Ishikawa (cell line): Measurements from ENCODE around the gene GIN1.
A peak's percentile ranks its signal among the peaks of the same experiment; 100 is the strongest.

Source experiments
- CEBPB ChIP-seq: IDR thresholded peaks from 2 replicates; pipeline ENCODE4 v1.6.1; 2012
- CREB1 ChIP-seq: IDR thresholded peaks from 2 replicates; pipeline ENCODE4 v1.6.1; 2012; ENCODE audit warnings: low read depth
- EGR1 ChIP-seq: IDR thresholded peaks from 2 replicates; pipeline ENCODE4 v1.6.1; 2012
- EP300 ChIP-seq: IDR thresholded peaks from 2 replicates; pipeline ENCODE4 v1.6.1; 2012; ENCODE audit warnings: borderline replicate concordance
- FOXM1 ChIP-seq: IDR thresholded peaks from 2 replicates; pipeline ENCODE4 v1.6.1; 2012; ENCODE audit warnings: low read depth, borderline replicate concordance
- NFIC ChIP-seq: IDR thresholded peaks from 2 replicates; pipeline ENCODE4 v1.6.1; 2012
- RAD21 ChIP-seq: IDR thresholded peaks from 2 replicates; pipeline ENCODE4 v1.6.1; 2012; ENCODE audit warnings: low read depth
- REST ChIP-seq: IDR thresholded peaks from 2 replicates; pipeline ENCODE4 v1.6.1; 2012; ENCODE audit warnings: low read depth, mild to moderate bottlenecking
- TAF1 ChIP-seq: IDR thresholded peaks from 2 replicates; pipeline ENCODE4 v1.6.1; 2012; ENCODE audit warnings: low read depth, mild to moderate bottlenecking
- TCF12 ChIP-seq: IDR thresholded peaks from 2 replicates; pipeline ENCODE4 v1.6.1; 2012; ENCODE audit warnings: low read depth
- TEAD4 ChIP-seq: IDR thresholded peaks from 2 replicates; pipeline ENCODE4 v1.6.1; 2012
- USF1 ChIP-seq: IDR thresholded peaks from 2 replicates; pipeline ENCODE4 v1.6.1; 2012
- YY1 ChIP-seq: IDR thresholded peaks from 2 replicates; pipeline ENCODE4 v1.6.1; 2012; ENCODE audit warnings: low read depth
- ZBTB7A ChIP-seq: IDR thresholded peaks from 2 replicates; pipeline ENCODE4 v1.6.1; 2012; ENCODE audit warnings: low read depth
- TF ChIP-seq, protein P1 (sequence below): IDR thresholded peaks from 2 replicates; pipeline ENCODE4 v1.6.1; 2012

Gene GIN1

GRCh38 chr5:103086547-103086946 is 33.4 kb downstream of the GIN1 start:
- TF ChIP-seq EP300 (no peak), TAF1 (no peak), REST (no peak), CREB1 (no peak), CEBPB (no peak), YY1 (no peak), USF1 (no peak), EGR1 (no peak), NFIC (no peak), RAD21 (no peak)
- TF ChIP-seq, protein P1, sequence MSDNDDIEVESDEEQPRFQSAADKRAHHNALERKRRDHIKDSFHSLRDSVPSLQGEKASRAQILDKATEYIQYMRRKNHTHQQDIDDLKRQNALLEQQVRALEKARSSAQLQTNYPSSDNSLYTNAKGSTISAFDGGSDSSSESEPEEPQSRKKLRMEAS, result no peak

DNA sequence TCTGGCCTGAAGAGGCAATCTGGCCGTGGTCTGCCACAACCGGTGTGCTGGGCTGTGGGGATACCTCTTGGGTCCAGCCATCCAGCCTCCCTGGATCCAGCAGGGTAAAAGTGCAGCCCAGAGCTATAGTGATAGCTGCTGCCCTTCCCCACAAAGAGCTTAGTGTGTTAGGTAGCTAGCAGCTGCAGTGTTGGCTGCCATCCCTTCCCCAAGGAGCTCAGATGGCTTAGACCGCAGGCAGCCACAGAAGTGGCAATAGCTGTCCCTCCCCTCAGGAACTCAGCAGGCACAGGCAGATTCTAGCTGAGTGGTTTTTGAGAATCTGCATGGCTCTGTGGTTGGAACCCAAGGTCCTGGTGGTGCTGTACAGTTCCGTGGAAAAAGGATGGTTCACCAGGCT is 40.1 kb downstream of the GIN1 start:
- TF ChIP-seq EGR1 (no peak), YY1 (no peak), TEAD4 (no peak), CREB1 (no peak)

DNA sequence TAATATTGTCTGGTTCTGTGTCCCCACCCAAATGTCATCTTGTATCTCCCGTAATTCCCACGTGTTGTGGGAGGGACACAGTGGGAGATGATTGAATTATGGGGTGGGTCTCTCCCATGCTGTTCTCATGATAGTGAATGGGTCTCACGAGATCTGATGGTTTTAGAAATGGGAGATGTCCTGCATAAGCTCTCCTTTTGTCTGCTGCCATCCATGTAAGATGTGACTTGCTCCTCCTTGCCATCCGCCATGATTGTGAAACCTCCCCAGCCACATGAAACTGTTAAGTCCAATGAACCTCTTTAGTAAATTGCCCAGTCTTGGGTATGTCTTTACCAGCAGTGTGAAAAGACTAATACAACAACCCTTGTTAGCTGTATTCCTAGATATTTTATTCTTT is 44.5 kb downstream of the GIN1 start:
- TF ChIP-seq EGR1, result no peak
- TF ChIP-seq FOXM1, result no peak
- TF ChIP-seq ZBTB7A, result no peak
- no peak for TF ChIP-seq CREB1
- no peak for TF ChIP-seq TCF12
- TF ChIP-seq RAD21, result no peak
- TF ChIP-seq NFIC, result no peak

DNA sequence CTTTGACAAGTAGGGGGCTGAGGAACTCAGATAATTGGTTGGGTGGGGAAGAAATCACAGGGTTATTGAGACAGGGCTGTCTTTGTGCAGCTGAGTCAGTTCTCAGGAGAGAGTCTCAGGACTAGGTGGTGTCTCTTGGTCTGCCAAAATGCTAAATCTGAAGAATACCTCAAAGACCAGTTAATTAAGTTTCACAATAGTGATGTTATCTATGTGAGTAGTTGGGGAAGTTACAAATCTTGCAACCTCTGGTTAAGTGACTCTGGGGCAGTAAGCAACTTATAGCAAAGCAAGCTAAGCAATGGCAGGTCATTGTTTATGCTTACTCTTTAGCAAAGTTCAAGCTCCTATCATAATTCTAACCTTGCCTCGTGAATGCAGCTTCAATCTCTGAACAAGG is 53.6 kb downstream of the GIN1 start:
- TF ChIP-seq TAF1, result no peak
- TF ChIP-seq RAD21, result no peak
- no peak for TF ChIP-seq TEAD4
- no peak for TF ChIP-seq NFIC

- TF ChIP-seq TAF1, result no peak
- peak; percentile 51 for TF ChIP-seq TEAD4
- TF ChIP-seq CREB1, result no peak
- TF ChIP-seq, protein P1, result no peak
- no peak for TF ChIP-seq FOXM1
- TF ChIP-seq NFIC, result 0 out of 2 replicates have a peak, but pooled peaks have one; percentile 33
These were observed 59.4 kb downstream of the GIN1 start for GRCh38 chr5:103060424-103060954.

DNA sequence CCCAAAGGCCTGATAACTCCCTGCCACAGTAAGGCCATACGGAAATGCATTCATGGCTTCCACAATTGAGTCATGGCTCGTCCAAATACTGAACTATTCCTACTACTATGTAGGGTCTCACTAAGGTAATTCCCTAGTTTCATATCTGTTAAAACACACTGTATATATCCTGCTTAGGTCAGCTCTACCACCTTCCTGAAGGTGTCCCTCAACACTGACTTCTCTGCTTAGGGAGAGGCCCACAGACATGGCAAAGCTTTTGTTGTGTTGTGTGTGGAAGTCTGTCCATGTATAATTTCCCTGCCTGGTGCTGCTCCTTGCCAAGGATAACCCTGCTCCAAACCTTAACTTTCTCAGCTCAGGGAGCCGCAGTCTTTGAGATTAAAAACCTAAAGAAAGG is 60.4 kb downstream of the GIN1 start:
- TF ChIP-seq CEBPB (no peak), YY1 (no peak), EP300 (no peak), RAD21 (no peak), REST (no peak), USF1 (no peak), TEAD4 (no peak), NFIC (no peak), TAF1 (no peak), ZBTB7A (no peak), CREB1 (no peak)
